Lower leg skin (tissue), 3 donors: ENCODE measurements around the gene PGBD4.

ENCODE experiments used
- POLR2A ChIP-seq, 2 donors: fragments of 450-650 bp; IDR thresholded peaks; one replicate each; pipeline ENCODE4 v1.6.1; 2016 to 2017; ENCODE audit warnings: antibody characterized with exemption in 2 of 2, mild to moderate bottlenecking in 1 of 2, moderate library complexity in 1 of 2
- TF ChIP-seq, protein P1 (sequence below), 3 donors: fragments of 450-650 bp; IDR thresholded peaks; one replicate each; pipeline ENCODE4 v1.5.1; 2016; ENCODE audit warnings: antibody characterized with exemption in 3 of 3, mild to moderate bottlenecking in 3 of 3, moderate library complexity in 2 of 3

DNA sequence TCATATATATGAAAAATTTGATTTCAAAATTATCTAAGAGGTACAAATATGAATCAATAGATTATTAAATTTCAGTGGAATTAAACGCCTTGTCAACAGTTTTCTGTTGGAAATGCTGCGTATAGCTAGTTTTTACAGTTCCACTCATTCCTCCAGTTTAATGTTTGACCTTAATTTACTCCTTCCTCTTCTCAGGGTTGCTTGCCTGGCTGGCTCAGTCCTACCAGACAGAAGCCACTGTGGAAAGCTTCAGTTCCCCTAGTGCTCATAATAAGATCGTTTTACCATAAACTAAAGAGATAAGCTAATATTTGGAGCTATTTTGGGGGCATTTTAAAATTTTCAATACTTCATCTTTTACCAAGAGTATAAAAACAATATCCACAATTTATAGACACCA lies 23.0 kb upstream of the PGBD4 start:
- no peak for TF ChIP-seq POLR2A (IDR thresholded peaks at IDR 0.05)
- TF ChIP-seq, protein P1, sequence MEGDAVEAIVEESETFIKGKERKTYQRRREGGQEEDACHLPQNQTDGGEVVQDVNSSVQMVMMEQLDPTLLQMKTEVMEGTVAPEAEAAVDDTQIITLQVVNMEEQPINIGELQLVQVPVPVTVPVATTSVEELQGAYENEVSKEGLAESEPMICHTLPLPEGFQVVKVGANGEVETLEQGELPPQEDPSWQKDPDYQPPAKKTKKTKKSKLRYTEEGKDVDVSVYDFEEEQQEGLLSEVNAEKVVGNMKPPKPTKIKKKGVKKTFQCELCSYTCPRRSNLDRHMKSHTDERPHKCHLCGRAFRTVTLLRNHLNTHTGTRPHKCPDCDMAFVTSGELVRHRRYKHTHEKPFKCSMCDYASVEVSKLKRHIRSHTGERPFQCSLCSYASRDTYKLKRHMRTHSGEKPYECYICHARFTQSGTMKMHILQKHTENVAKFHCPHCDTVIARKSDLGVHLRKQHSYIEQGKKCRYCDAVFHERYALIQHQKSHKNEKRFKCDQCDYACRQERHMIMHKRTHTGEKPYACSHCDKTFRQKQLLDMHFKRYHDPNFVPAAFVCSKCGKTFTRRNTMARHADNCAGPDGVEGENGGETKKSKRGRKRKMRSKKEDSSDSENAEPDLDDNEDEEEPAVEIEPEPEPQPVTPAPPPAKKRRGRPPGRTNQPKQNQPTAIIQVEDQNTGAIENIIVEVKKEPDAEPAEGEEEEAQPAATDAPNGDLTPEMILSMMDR (IDR thresholded peaks at IDR 0.05) = no peak
